GM12892 (cell line): ENCODE results near the gene ZNF689.

Experiments
- DNase-seq: peaks from one replicate; pipeline ENCODE4 v3.0.0; 2011; ENCODE audit not compliant: insufficient read length
- FAIRE-seq: peaks from 2 replicates; lab custom pipeline; 2011; peaks lifted over from hg19 to GRCh38; lab: Jason Lieb, UNC
- POLR2A ChIP-seq: IDR thresholded peaks from 2 replicates; pipeline ENCODE4 v1.6.1; 2011; ENCODE audit warnings: low read depth, low read length, control low read depth
- POLR2AphosphoS5 ChIP-seq: IDR thresholded peaks from 2 replicates; pipeline ENCODE4 v1.6.1; 2011; ENCODE audit warnings: low read depth, low read length, control low read depth
- TAF1 ChIP-seq: IDR thresholded peaks from 2 replicates; pipeline ENCODE4 v1.6.1; 2011; ENCODE audit warnings: low read depth, mild to moderate bottlenecking, control low read depth, low read length, borderline replicate concordance

ZNF689 gene

DNA sequence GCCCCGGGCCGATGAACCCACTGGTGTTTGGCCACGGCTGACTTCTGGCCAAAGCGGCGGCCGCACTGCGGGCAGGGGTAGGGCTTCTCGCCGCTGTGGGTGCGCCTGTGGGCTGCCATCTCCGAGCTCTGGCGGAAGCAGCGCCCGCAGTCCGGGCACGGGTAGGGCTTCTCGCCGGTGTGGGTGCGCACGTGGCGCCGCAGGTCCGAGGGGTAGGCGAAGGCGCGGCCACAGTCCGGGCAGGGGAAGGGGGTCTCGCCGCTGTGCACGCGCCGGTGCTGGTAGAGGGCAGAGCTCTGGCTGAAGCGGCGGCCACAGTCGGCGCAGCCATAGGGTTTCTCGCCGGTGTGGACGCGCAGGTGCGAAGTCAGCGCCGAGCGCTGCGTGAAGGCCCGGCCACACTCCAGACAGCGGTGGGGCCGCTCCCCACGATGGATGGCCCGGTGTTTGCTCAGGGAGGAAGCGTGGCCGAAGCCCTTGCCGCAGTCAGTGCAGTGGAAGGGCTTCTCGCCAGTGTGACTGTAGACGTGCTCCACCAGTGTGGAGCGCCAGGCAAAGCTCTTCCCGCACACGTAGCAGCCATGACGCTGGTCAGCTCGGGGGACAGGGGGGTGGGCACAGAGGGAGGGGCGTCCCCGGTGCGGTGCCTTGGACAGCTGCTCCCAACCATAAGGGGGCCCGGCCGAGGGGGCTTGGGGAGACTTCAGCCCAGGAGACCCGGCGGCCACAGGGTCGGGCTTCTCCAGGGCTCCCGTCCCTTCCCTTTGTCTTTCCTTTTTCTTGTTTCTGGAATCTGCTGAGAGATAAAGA lies 54.7 kb downstream of the ZNF689 start:
- no peak for TF ChIP-seq POLR2A
- TF ChIP-seq POLR2AphosphoS5: no peak
- no peak for TF ChIP-seq TAF1
- no peak for FAIRE-seq
- no peak for DNase-seq

DNA sequence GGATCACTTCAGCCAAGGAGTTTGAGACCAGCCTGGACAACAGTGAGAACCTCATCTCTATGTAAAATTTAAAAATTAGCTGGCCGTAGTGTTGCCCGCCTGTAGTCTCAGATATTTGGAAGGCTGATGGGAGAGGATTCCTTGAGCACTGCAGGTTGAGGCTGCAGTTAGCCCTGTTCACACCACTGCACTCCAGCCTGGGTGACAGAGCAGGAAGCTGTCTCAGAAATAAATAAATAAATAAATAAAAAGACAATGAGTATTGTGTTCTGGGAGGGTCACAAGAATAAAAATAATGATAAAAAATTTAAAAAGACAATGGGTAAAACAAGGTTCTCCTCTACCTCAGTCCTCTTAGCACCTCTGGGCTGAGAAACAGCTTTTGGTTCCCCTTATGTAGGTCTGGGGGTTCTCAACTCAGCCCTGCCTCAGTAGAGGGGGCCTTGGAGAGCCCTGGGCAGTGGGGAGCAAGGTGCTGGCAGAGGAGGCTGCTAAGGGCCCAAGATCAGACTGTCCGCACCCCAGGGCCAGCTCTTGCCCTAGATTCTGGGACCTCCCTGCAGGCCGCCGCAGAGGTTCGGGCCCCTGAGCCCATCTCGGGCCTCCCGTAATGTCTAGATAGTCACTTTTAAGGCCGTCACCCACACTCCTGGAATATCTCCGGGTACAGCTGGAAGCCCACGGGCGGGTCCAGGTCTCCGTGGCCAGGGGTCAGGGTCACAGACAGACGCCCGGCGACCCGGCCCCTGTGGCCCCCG lies 55.5 kb downstream of the ZNF689 start:
- DNase-seq (no peak), FAIRE-seq (no peak)
- TF ChIP-seq POLR2AphosphoS5: no peak
- no peak for TF ChIP-seq TAF1
- no peak for TF ChIP-seq POLR2A

DNA sequence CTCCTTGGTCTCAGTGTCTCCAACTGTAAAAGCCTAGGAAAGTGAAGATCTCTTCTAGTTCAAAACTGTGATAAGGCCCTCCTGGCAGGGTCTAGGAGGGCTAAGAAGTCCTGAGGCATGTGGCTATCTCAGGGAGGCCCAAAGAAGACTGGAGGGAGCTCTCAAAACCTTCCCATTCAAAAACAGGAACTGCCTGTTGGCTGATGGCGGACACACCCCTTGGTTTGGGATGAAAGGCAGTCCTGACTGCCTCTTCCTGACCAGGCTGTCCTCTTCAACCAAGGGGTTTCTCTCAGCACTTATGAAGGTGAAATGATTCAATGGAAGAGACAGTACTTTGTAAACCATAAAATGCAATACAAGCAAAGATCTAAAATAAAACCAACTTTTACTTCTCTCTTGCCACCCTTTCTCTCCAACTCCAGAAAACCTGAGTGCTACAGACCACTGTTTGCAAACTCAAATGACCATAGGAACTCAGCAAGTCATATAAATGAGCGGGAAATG lies 56.7 kb downstream of the ZNF689 start:
- no peak for TF ChIP-seq POLR2AphosphoS5
- no peak for TF ChIP-seq TAF1
- TF ChIP-seq POLR2A: no peak
- no peak for DNase-seq
- FAIRE-seq: no peak

DNA sequence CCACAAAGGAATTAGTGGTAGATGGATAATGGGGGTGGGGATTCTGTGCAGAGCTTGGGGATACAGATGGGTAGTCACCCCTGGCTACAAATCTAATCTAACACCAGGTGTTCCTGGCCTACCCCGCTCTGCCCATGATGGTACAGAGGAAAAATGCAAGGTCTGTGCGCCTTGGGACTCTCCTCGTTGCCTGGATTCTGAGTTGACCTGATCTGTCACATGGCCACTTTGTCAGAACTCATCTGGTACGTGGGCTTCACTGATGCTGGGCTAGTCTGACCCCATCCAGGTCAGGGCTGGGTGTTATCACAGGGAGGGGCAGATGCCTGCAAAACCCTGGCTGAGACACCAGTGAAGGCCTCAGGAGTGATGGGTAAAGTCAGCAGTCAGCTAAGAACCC lies 57.2 kb downstream of the ZNF689 start:
- no peak for DNase-seq
- TF ChIP-seq TAF1 (no peak), POLR2AphosphoS5 (no peak), POLR2A (no peak)
- no peak for FAIRE-seq
